Stomach (tissue), 19 donors: ENCODE data around the gene PFKFB3. TPM values are rescaled to one million over a fixed set of nuclear protein-coding genes. Genes with fewer than 3 reads are reported as not detected.

Experiments used
- DNase-seq, 2 donors: peaks; one replicate each; pipeline versions ENCODE4 v3.0.0 to v3.0.0-alpha.2; 2013 to 2019
- H3K27ac ChIP-seq, 5 donors: fragments of 200-600 bp in 4 of 5; sonication (generic) in 4 of 5; one replicate each; pipeline ENCODE4 v1.5.1; 2013 to 2019; ENCODE audit warnings: mild to moderate bottlenecking in 1 of 5, moderate library complexity in 1 of 5
- H3K27me3 ChIP-seq, 3 donors: fragments of 200-600 bp; sonication (generic); one replicate each; pipeline ENCODE4 v1.5.1; 2017 to 2019; ENCODE audit warnings: mixed run types in 1 of 3
- H3K36me3 ChIP-seq, 4 donors: fragments of 200-600 bp; sonication (generic); 1 replicate in 3 of 4; 2 replicates in 1 of 4; pipeline ENCODE4 v1.5.1; 2016 to 2019
- H3K4me1 ChIP-seq, 4 donors: fragments of 200-600 bp; sonication (generic); one replicate each; pipeline ENCODE4 v1.5.1; 2016 to 2019
- H3K4me3 ChIP-seq, 4 donors: fragments of 200-600 bp; sonication (generic) in 3 of 4; one replicate each; pipeline ENCODE4 v1.5.1; 2016 to 2019; ENCODE audit warnings: mild to moderate bottlenecking in 1 of 4
- H3K9me3 ChIP-seq, 4 donors: fragments of 200-600 bp; sonication (generic); one replicate each; pipeline ENCODE4 v1.5.1; 2016 to 2019
- EP300 ChIP-seq: sonication (generic); formaldehyde crosslinking; IDR thresholded peaks from one replicate; pipeline ENCODE4 v1.6.1; 2017; ENCODE audit warnings: antibody characterized with exemption
- POLR2A ChIP-seq, 4 donors: fragments of 450-650 bp; IDR thresholded peaks; one replicate each; pipeline ENCODE4 v1.6.1; 2016; ENCODE audit warnings: antibody characterized with exemption in 4 of 4, control low read depth in 2 of 4, mild to moderate bottlenecking in 1 of 4, moderate library complexity in 1 of 4
- POLR2AphosphoS5 ChIP-seq, 3 donors: sonication (generic); formaldehyde crosslinking; IDR thresholded peaks; one replicate each; pipeline ENCODE4 v1.6.1; 2016; ENCODE audit warnings: antibody characterized with exemption in 3 of 3
- WGBS, 5 donors: extraction: QIAGEN DNeasy Blood & Tissue Kit in 3 of 5; methylation state at CpG; one replicate each; pipeline versions ENCODE4 v1.1.5 to v1.1.7; 2013 to 2018; 5-methylcytosine and 5-hydroxymethylcytosine counted together
- intact Hi-C: fragments of 100-400 bp; cut with DNase I; formaldehyde crosslinking; loops from one replicate; pipeline ENCODE4 v1.15.1; 2023; ENCODE audit warnings: low total_unique reads
- long read RNA-seq, 10 donors: transcript quantifications; one replicate each; lab custom pipeline, GENCODE V29; 2026
- polyA plus RNA-seq, 3 donors: library from polyadenylated mRNA; stranded (reverse); fragments of 200-250 nt; gene quantifications; one replicate each; pipeline ENCODE4 v1.2.3, GENCODE V29; 2013
- total RNA-seq, 5 donors: library from RNA; depleted of rRNA; stranded (reverse); fragments of >200 nt; gene quantifications; one replicate each; pipeline versions ENCODE4 v1.1.0 to v1.2.3, GENCODE V29; 2014 to 2016
- TF ChIP-seq, protein P1 (sequence below), 7 experiments: fragments of 450-650 bp in 4 of 7; fragments of 200-600 bp in 3 of 7; sonication (generic) in 3 of 7; IDR thresholded peaks; one replicate each; pipeline ENCODE4 v1.5.1; 2016 to 2019; ENCODE audit warnings: antibody characterized with exemption in 7 of 7, control low read depth in 2 of 7, mild to moderate bottlenecking in 1 of 7
- donor health status: healthy with polysubstance abuse.
- donor health status: Bipolar disorder and iron deficiency.
- donor health status: healthy.

The PFKFB3 gene
- total RNA-seq: 100 to 1,000 TPM in 1 of 5 donors, 10 to 100 TPM in 4; 18.0 to 199 (median 41.5) TPM
- polyA plus RNA-seq: 10 to 100 TPM; 17.7 to 48.3 (median 26.6) TPM
- long read RNA-seq, donor 1, full-length matches to known transcripts: 1 of 1 reads
- long read RNA-seq, donor 1, partial matches to known transcripts: 0 of 1 reads
- long read RNA-seq, donor 1, other reads (novel, unspliced or antisense): 0 of 1 reads
- long read RNA-seq, donor 2, full-length matches to known transcripts: 1 of 1 reads
- long read RNA-seq, donor 2, partial matches to known transcripts: 0 of 1 reads
- long read RNA-seq, donor 2, other reads (novel, unspliced or antisense): 0 of 1 reads
- long read RNA-seq, donor 3: 0 reads
- long read RNA-seq, donor 4, full-length matches to known transcripts: 1 of 1 reads
- long read RNA-seq, donor 4, partial matches to known transcripts: 0 of 1 reads
- long read RNA-seq, donor 4, other reads (novel, unspliced or antisense): 0 of 1 reads
- long read RNA-seq, donor 5, full-length matches to known transcripts: 1 of 1 reads
- long read RNA-seq, donor 5, partial matches to known transcripts: 0 of 1 reads
- long read RNA-seq, donor 5, other reads (novel, unspliced or antisense): 0 of 1 reads
- long read RNA-seq, donor 6, full-length matches to known transcripts: 3 of 3 reads
- long read RNA-seq, donor 6, partial matches to known transcripts: 0 of 3 reads
- long read RNA-seq, donor 6, other reads (novel, unspliced or antisense): 0 of 3 reads
- long read RNA-seq, donor 7, full-length matches to known transcripts: 1 of 1 reads
- long read RNA-seq, donor 7, partial matches to known transcripts: 0 of 1 reads
- long read RNA-seq, donor 7, other reads (novel, unspliced or antisense): 0 of 1 reads
- long read RNA-seq, donor 8, full-length matches to known transcripts: 1 of 1 reads
- long read RNA-seq, donor 8, partial matches to known transcripts: 0 of 1 reads
- long read RNA-seq, donor 8, other reads (novel, unspliced or antisense): 0 of 1 reads
- long read RNA-seq, donor 9: 0 reads
- long read RNA-seq, donor 10, full-length matches to known transcripts: 2 of 2 reads
- long read RNA-seq, donor 10, partial matches to known transcripts: 0 of 2 reads
- long read RNA-seq, donor 10, other reads (novel, unspliced or antisense): 0 of 2 reads

DNA sequence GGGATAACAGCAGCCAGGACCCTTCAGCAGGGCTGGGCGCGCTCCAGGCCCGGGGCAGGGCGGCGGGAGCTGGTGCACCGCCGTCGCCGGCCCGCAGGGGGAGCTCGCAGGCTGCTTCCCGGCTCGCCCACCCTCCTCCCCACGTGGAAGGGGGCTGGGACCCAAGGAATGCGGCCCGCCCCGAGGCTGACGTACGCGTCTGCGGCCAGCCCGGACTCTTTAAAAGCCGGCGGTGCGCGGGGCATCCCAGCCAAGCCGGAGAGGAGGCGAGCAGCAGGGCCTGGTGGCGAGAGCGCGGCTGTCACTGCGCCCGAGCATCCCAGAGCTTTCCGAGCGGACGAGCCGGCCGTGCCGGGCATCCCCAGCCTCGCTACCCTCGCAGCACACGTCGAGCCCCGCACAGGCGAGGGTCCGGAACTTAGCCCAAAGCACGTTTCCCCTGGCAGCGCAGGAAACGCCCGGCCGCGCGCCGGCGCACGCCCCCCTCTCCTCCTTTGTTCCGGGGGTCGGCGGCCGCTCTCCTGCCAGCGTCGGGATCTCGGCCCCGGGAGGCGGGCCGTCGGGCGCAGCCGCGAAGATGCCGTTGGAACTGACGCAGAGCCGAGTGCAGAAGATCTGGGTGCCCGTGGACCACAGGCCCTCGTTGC, at the start of gene PFKFB3:
TSS of gene PFKFB3 (plus strand) at position 249 of the 647 bp plus-strand sequence. CDS start at position 578, 329 bp downstream.
- 0 to 1% (median 0%) methylated on average over 37 to 75 of the region's 75 CpGs for WGBS, 5 donors

DNA sequence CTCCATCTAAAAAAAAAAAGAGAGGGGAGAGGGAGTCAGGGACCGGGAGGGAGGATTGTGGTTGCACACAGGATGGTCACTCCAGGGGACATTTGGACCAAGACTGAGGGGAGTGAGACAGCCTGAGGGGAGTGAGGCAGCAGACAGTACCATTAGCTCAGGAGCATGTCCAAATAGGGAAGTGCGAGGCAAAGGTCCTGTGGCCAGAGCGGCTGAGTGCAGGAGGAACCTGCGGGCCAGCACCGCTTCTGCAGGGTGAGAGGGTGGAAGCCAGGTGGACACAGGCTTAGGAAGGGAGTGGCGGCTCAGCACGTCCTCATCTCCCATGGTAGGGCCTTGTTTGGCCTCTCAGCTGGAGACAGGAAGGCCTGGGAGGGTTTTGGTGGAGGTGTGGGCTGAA, 48.9 kb upstream of the PFKFB3 start:
- WGBS, 5 donors: 79 to 91% (median 88%) methylated on average over 7 of the region's 7 CpGs
- intact Hi-C loops: no loop called here
- TF ChIP-seq POLR2AphosphoS5 (IDR thresholded peaks at IDR 0.05) (no peak), EP300 (no peak), POLR2A (IDR thresholded peaks at IDR 0.05) (no peak)
- TF ChIP-seq, protein P1, sequence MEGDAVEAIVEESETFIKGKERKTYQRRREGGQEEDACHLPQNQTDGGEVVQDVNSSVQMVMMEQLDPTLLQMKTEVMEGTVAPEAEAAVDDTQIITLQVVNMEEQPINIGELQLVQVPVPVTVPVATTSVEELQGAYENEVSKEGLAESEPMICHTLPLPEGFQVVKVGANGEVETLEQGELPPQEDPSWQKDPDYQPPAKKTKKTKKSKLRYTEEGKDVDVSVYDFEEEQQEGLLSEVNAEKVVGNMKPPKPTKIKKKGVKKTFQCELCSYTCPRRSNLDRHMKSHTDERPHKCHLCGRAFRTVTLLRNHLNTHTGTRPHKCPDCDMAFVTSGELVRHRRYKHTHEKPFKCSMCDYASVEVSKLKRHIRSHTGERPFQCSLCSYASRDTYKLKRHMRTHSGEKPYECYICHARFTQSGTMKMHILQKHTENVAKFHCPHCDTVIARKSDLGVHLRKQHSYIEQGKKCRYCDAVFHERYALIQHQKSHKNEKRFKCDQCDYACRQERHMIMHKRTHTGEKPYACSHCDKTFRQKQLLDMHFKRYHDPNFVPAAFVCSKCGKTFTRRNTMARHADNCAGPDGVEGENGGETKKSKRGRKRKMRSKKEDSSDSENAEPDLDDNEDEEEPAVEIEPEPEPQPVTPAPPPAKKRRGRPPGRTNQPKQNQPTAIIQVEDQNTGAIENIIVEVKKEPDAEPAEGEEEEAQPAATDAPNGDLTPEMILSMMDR (IDR thresholded peaks at IDR 0.05): no peak
- H3K27ac ChIP-seq: no peak overlapping the region
- H3K4me1 ChIP-seq: peaks cover 8 to 25% (median 12%) of the 10 kb centered on the region in 4 donors
- DNase-seq: no peak
- no peak overlapping the region for H3K4me3 ChIP-seq
- H3K36me3 ChIP-seq: no peaks in the 10 kb centered on the region
- H3K9me3 ChIP-seq: no peaks in the 10 kb centered on the region
- H3K27me3 ChIP-seq: no peaks in the 10 kb centered on the region

More for the DNA sequence above, at the start of gene PFKFB3:
- no peaks in the 10 kb centered on the region for H3K27me3 ChIP-seq
- H3K27ac ChIP-seq: peak within 1 kb of the TSS; percentile 95 to 99 (median 97)
- H3K9me3 ChIP-seq: no peaks in the 10 kb centered on the region
- H3K36me3 ChIP-seq: no peaks in the 10 kb centered on the region
- peak; percentile 99 to 100 (median 100) for TF ChIP-seq POLR2AphosphoS5 (IDR thresholded peaks at IDR 0.05)
- no peak for TF ChIP-seq EP300
- peak in 2 of 4 donors; percentile 89 to 98 for TF ChIP-seq POLR2A (IDR thresholded peaks at IDR 0.05)
- TF ChIP-seq, protein P1 (IDR thresholded peaks at IDR 0.05): peak in 6 of 7 experiments; percentile 91 to 100 (median 98)
- H3K4me1 ChIP-seq: peaks cover 17 to 69% (median 56%) of the 10 kb centered on the region in 4 donors
- intact Hi-C loops: loop anchor here (10.0 kb wide), 1 partner anchor 192 kb away; no protein-coding TSS in a partner anchor
- peak; percentile 97 to 98 for DNase-seq
- H3K4me3 ChIP-seq: peak within 1 kb of the TSS; percentile 77 to 88 (median 81)

DNA sequence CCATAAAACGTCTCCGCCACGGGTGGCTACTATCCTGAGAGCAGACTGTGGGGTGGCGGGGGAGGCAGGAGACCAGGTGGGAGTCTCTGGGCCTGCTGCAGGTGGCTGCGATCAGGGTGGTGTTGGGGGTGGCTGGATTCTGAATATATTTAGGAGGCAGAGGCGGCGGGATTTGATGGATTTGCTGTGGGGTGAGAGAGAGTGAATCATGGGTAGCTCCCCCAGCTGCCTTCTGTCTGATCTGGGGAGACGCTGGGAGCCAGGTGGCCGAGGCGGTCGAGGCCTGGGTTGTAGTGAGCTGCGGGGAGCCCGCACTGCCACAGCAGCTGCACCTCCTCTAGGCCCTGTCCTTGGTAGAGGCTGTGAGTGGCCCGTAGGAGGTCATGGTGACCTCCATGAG, 48.2 kb upstream of the PFKFB3 start:
- TF ChIP-seq POLR2A (IDR thresholded peaks at IDR 0.05): no peak
- TF ChIP-seq, protein P1 (IDR thresholded peaks at IDR 0.05): no peak
- TF ChIP-seq EP300: no peak
- no peak for TF ChIP-seq POLR2AphosphoS5 (IDR thresholded peaks at IDR 0.05)
- WGBS, 5 donors: 91 to 97% (median 93%) methylated on average over 7 to 14 of the region's 14 CpGs
- Histone ChIP-seq H3K27me3 (no peaks in the 10 kb centered on the region), H3K9me3 (no peaks in the 10 kb centered on the region), H3K4me3 (no peak overlapping the region), H3K27ac (no peak overlapping the region), H3K4me1 (peaks cover 8 to 22% (median 12%) of the 10 kb centered on the region in 4 donors), H3K36me3 (no peaks in the 10 kb centered on the region)
- no peak for DNase-seq
- intact Hi-C loops: no loop called here
